Measurements from ENCODE around the gene NDUFA9. TPM values are rescaled to one million over a fixed set of nuclear protein-coding genes. Genes with fewer than 3 reads are reported as not detected.

NDUFA9 gene
- total RNA-seq, 1 donor from 2014 or later: 136 TPM

DNA sequence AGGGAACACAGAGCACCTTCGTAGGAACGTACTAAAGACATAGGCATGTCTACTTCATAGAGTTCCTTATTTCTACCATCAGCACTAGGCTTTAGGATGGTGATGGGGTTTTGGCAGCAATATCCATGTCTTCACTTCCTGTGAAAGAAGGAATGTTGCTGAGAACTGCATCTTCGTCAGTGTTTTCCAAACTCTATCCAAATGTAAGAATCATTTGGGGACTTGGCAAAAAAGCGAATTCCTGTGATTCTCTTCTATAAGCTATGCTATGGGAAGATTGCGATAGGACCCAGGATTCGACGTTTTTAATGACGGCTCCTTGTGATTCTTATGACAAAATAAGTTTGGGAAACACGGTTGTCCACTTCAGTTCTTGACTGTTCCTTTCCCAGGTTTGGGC lies 39.8 kb upstream of the NDUFA9 start:
- peaks cover 7% of the 10 kb centered on the region for H3K4me1 Mint-ChIP-seq (ENCODE audit: low read depth)
- no peak overlapping the region for H3K4me3 Mint-ChIP-seq (ENCODE audit: low read depth)
- peaks cover 4% of the 10 kb centered on the region for H3K27me3 Mint-ChIP-seq
- H3K9me3 Mint-ChIP-seq (ENCODE audit: low read depth): no peaks in the 10 kb centered on the region
- peaks cover 12% of the 10 kb centered on the region for H3K36me3 Mint-ChIP-seq (ENCODE audit: insufficient read depth)
- H3K27ac Mint-ChIP-seq: no peak overlapping the region
- no peak for DNase-seq (ENCODE audit: low spot score, unreplicated experiment)
- TF ChIP-seq, protein P1, sequence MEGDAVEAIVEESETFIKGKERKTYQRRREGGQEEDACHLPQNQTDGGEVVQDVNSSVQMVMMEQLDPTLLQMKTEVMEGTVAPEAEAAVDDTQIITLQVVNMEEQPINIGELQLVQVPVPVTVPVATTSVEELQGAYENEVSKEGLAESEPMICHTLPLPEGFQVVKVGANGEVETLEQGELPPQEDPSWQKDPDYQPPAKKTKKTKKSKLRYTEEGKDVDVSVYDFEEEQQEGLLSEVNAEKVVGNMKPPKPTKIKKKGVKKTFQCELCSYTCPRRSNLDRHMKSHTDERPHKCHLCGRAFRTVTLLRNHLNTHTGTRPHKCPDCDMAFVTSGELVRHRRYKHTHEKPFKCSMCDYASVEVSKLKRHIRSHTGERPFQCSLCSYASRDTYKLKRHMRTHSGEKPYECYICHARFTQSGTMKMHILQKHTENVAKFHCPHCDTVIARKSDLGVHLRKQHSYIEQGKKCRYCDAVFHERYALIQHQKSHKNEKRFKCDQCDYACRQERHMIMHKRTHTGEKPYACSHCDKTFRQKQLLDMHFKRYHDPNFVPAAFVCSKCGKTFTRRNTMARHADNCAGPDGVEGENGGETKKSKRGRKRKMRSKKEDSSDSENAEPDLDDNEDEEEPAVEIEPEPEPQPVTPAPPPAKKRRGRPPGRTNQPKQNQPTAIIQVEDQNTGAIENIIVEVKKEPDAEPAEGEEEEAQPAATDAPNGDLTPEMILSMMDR (IDR thresholded peaks at IDR 0.05; ENCODE audit: unreplicated experiment): no peak

DNA sequence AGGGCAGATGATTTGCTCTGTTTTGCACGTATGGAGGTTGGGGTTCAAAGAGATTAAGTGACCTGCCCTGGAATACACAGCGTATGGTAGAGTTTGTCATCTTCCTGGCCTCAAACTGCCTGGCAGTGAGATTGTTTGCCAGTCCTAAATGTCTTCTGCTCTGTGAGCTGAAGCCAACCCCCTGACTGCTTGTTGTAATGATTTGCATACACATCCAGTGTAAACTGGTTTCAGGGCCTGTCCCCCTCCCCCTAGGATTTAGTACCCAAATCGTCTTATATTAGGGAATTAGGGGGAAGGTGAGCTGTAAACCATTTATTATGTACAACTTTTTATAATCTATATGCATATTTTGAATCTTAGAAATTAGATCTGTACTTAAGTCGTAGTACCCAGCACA lies 38.4 kb upstream of the NDUFA9 start:
- Mint-ChIP-seq H3K27me3 (no peaks in the 10 kb centered on the region), H3K27ac (no peak overlapping the region), H3K9me3 (ENCODE audit: low read depth) (no peaks in the 10 kb centered on the region), H3K36me3 (ENCODE audit: insufficient read depth) (peaks cover 19% of the 10 kb centered on the region), H3K4me3 (ENCODE audit: low read depth) (no peak overlapping the region), H3K4me1 (ENCODE audit: low read depth) (peaks cover 5% of the 10 kb centered on the region)
- no peak for DNase-seq (ENCODE audit: low spot score, unreplicated experiment)
- TF ChIP-seq, protein P1 (IDR thresholded peaks at IDR 0.05; ENCODE audit: unreplicated experiment): no peak

DNA sequence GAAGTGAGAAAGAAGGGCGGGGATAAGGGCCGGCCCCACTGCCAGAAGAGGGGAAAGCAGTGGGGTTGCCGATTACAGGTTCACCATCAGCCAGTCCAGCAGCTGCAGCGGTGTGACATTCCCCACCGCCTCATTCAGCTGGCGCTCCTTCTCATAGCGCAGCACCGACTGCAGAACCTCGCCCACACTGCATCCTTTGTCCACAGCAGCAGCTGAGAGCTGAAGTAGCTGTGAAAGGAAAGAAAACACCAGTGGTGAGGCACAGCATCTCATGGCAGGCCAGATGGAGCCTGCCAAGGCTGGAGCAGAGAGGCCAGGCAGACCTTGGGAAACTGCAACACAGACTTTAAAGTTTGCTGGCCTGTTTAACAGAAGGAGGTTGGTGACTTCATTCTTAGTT lies 33.2 kb upstream of the NDUFA9 start:
- H3K27me3 Mint-ChIP-seq: no peaks in the 10 kb centered on the region
- no peak overlapping the region for H3K4me3 Mint-ChIP-seq (ENCODE audit: low read depth)
- H3K9me3 Mint-ChIP-seq (ENCODE audit: low read depth): no peaks in the 10 kb centered on the region
- no peaks in the 10 kb centered on the region for H3K4me1 Mint-ChIP-seq (ENCODE audit: low read depth)
- no peak for DNase-seq (ENCODE audit: low spot score, unreplicated experiment)
- H3K27ac Mint-ChIP-seq: no peak overlapping the region
- H3K36me3 Mint-ChIP-seq (ENCODE audit: insufficient read depth): peaks cover 19% of the 10 kb centered on the region
- TF ChIP-seq, protein P1 (IDR thresholded peaks at IDR 0.05; ENCODE audit: unreplicated experiment): no peak

DNA sequence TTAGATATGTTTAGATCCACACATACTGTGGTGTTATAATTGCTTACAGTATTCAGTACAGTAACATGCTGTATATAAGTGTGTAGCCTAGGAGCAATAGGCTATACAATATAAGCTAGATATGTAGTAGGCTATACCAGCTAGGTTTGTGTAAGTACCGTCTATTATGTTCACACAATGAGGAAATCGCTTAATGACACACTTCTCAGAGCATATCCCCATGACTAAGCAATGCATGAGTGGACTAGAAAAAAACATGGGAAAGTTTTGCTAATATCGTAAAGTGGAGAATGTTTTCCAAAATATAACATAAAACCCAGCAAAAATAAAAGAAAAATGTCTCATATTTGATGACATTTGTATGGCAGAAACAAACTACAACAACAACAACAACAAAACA lies 27.4 kb upstream of the NDUFA9 start:
- Mint-ChIP-seq H3K27me3 (peaks cover 15% of the 10 kb centered on the region), H3K9me3 (ENCODE audit: low read depth) (no peaks in the 10 kb centered on the region)

DNA sequence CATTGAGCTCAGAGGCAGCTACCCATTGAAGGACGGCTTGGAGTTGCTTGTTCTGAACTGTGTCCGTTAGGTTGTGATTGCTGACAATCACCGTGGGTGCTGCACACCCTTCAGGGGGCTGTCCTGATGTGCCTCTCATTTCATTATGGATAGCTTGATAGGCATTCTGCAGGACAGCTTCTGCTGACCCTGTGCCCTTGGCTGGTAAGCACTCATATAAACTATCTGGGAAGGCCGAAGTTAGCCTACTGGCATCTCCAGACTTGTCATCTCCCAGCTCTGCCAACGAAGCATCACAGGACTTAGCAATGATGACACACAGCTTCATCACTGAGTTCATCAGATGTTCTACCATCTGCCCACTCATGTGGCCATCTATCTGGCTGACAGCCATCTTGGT lies 22.4 kb upstream of the NDUFA9 start:
- no peak for DNase-seq (ENCODE audit: low spot score, unreplicated experiment)
- Mint-ChIP-seq H3K4me3 (ENCODE audit: low read depth) (no peak overlapping the region), H3K27ac (no peak overlapping the region), H3K36me3 (ENCODE audit: insufficient read depth) (no peaks in the 10 kb centered on the region), H3K27me3 (peaks cover 38% of the 10 kb centered on the region), H3K9me3 (ENCODE audit: low read depth) (peaks cover 6% of the 10 kb centered on the region), H3K4me1 (ENCODE audit: low read depth) (no peaks in the 10 kb centered on the region)
- TF ChIP-seq, protein P1 (IDR thresholded peaks at IDR 0.05; ENCODE audit: unreplicated experiment): no peak

More for the DNA sequence above, 27.4 kb upstream of the NDUFA9 start:
- TF ChIP-seq, protein P1 (IDR thresholded peaks at IDR 0.05; ENCODE audit: unreplicated experiment): no peak
- DNase-seq (ENCODE audit: low spot score, unreplicated experiment): no peak
- Mint-ChIP-seq H3K4me1 (ENCODE audit: low read depth) (no peaks in the 10 kb centered on the region), H3K4me3 (ENCODE audit: low read depth) (no peak overlapping the region), H3K27ac (no peak overlapping the region), H3K36me3 (ENCODE audit: insufficient read depth) (no peaks in the 10 kb centered on the region)

All from progenitor cell of endocrine pancreas (in vitro differentiated cells).